SK-N-SH treated with all-trans-retinoic acid at 6 μM for 48 hours (cell line): ENCODE measurements around the gene CAPN10.

ENCODE experiments used
- BACH2 ChIP-seq: fragments of 250-450 bp; sonication (Bioruptor Pico); IDR thresholded peaks from 2 replicates; pipeline ENCODE4 v1.9.0; 2021; ENCODE audit warnings: mild to moderate bottlenecking, borderline replicate concordance
- ISL1 ChIP-seq: fragments of 250-450 bp; sonication (Bioruptor Pico); IDR thresholded peaks from 2 replicates; pipeline ENCODE4 v2.1.2; 2022; ENCODE audit warnings: mild to moderate bottlenecking, moderate library complexity
- PATZ1 ChIP-seq: fragments of 250-450 bp; sonication (Bioruptor Pico); IDR thresholded peaks from 2 replicates; pipeline ENCODE4 v1.8.0; 2020; ENCODE audit warnings: mild to moderate bottlenecking, moderate library complexity, borderline replicate concordance
- SNAI2 ChIP-seq: fragments of 250-450 bp; sonication (Bioruptor Pico); IDR thresholded peaks from 2 replicates; pipeline ENCODE4 v1.5.0; 2020; ENCODE audit warnings: mild to moderate bottlenecking, moderate library complexity
- TCF4 ChIP-seq: fragments of 250-450 bp; sonication (Bioruptor Pico); IDR thresholded peaks from 2 replicates; pipeline ENCODE4 v1.8.0; 2021; ENCODE audit warnings: mild to moderate bottlenecking, moderate library complexity, borderline replicate concordance
- ZFP3 ChIP-seq: fragments of 250-450 bp; sonication (Bioruptor Pico); IDR thresholded peaks from 2 replicates; pipeline ENCODE4 v1.5.0; 2020; ENCODE audit warnings: mild to moderate bottlenecking, moderate library complexity

GRCh38 chr2:240597054-240597418 is 10.5 kb downstream of the CAPN10 start:
- TF ChIP-seq ISL1 (CRISPR knock-in tag) = no peak
- no peak for TF ChIP-seq SNAI2 (CRISPR knock-in tag)
- TF ChIP-seq TCF4 (CRISPR knock-in tag) = no peak
- no peak for TF ChIP-seq PATZ1 (CRISPR knock-in tag)
- no peak for TF ChIP-seq BACH2 (CRISPR knock-in tag)
- TF ChIP-seq ZFP3 (CRISPR knock-in tag) = no peak
